NB4 (cell line): ENCODE data around the gene NFASC.

Experiments used
- MYC ChIP-seq: IDR thresholded peaks from 2 replicates; pipeline ENCODE4 v1.6.1; 2011; ENCODE audit warnings: low read depth, low read length
- TF ChIP-seq, protein P1 (sequence below): IDR thresholded peaks from one replicate; pipeline ENCODE4 v1.5.1; 2012; ENCODE audit warnings: low read depth, low read length
- TF ChIP-seq, protein P2 (sequence below): IDR thresholded peaks from 2 replicates; pipeline ENCODE4 v1.6.1; 2011; ENCODE audit warnings: low read depth, low read length

DNA sequence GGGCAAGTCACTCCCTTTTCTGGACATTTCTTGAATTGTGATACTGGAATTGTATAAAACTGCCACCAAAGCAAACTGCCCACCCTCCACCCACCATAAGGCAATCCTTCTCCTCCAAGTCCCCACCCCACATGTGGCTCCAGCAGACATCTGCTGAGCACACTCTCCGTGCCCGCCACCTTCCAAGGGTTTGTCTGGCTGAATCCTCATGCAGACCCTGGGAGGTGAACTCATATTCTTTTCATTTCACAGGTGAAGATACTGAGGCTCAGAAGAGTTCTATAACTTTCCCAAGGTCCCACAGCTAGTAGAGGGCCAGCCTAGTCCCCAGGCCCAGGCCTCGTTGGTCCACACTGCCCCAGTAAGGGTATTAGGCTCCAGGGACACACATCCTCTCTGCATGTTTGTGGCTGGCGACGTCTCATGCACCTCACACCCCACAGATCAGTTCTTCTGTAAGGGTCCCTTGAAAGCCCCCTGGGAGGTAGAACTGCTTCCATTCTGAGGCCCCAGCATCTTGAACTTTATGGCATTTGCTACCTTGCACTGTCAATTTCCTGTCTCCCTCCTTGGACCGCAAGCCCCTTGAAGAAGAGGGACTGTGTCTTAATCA is 186.4 kb downstream of the NFASC start:
- TF ChIP-seq, protein P1, sequence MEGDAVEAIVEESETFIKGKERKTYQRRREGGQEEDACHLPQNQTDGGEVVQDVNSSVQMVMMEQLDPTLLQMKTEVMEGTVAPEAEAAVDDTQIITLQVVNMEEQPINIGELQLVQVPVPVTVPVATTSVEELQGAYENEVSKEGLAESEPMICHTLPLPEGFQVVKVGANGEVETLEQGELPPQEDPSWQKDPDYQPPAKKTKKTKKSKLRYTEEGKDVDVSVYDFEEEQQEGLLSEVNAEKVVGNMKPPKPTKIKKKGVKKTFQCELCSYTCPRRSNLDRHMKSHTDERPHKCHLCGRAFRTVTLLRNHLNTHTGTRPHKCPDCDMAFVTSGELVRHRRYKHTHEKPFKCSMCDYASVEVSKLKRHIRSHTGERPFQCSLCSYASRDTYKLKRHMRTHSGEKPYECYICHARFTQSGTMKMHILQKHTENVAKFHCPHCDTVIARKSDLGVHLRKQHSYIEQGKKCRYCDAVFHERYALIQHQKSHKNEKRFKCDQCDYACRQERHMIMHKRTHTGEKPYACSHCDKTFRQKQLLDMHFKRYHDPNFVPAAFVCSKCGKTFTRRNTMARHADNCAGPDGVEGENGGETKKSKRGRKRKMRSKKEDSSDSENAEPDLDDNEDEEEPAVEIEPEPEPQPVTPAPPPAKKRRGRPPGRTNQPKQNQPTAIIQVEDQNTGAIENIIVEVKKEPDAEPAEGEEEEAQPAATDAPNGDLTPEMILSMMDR, result no peak
- TF ChIP-seq, protein P2, sequence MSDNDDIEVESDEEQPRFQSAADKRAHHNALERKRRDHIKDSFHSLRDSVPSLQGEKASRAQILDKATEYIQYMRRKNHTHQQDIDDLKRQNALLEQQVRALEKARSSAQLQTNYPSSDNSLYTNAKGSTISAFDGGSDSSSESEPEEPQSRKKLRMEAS, result no peak
- TF ChIP-seq MYC, result no peak
